Measurements from ENCODE around the gene RPA3. TPM values are rescaled to one million over a fixed set of nuclear protein-coding genes. Genes with fewer than 3 reads are reported as not detected.

RPA3 gene
- polyA plus RNA-seq, 1 experiment = 22.9 TPM

DNA sequence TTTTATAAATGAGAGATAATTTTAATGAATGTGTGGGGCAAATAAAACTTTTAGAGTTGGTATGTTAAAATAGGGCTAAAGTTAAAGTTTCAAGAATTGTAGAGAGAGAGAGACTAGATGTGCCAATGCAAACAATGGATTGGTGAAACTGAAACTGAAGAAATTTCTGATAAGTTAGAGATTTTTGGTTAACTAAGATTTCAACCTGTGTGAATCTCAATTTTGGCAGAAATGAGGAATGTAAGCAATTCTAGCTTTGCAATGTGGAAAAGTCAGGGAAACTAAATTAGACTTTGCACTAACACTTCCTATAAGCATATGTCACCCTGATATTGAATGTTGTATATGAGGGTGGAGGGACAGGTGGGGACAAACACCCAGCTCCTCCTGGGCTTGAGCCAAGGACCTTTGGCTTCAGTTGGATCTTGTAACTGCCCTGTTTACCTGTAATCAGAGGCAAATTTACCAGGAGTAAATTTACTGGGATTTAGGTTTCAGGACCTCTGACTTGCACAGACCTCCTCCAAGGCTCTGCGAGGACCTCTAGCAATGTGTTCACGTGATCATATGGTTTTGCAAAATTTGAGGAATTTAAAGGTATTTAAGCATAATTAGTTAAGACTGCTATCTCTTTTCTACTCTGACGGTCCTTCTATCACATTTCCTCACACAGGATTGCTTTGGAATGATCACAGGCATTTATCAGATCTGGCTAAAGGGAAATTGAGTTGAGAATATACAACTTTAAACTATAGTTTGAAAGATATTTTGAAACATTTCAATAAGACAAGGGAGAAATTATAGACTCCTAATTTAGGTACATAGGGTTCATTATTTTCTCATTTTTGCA lies 33.1 kb upstream of the RPA3 start:
- no peaks in the 10 kb centered on the region for H3K9me3 ChIP-seq (ENCODE audit: control insufficient read depth, insufficient read depth, low read length)
- CTCF ChIA-PET = interaction anchor here (1.2 to 2.5 kb wide), 3 partner anchors 10 to 70 kb away, joined by 3 to 12 read pairs (median 10); no protein-coding TSS in a partner anchor
- DNase-seq (ENCODE audit: low read depth, low spot score) = no peak
- H3K27ac ChIP-seq (ENCODE audit: low read depth, low read length) = no peak overlapping the region
- H3K27me3 ChIP-seq (ENCODE audit: control insufficient read depth, insufficient read depth, low read length) = no peaks in the 10 kb centered on the region
- no peak overlapping the region for H3K4me3 ChIP-seq (ENCODE audit: low read depth, low read length)
- no peak for TF ChIP-seq CTCF (IDR thresholded peaks at IDR 0.05; ENCODE audit: low read depth, low read length)
- POLR2A ChIA-PET = no interaction called here

GRCh38 chr7:7750571-7751242 lies 32.3 kb upstream of the RPA3 start:
- CTCF ChIA-PET = interaction anchor here (0.7 to 2.5 kb wide), 5 partner anchors 11 to 69 kb away, joined by 3 to 12 read pairs (median 4); no protein-coding TSS in a partner anchor

GRCh38 chr7:7746458-7746857 lies 28.1 kb upstream of the RPA3 start:
- H3K27ac ChIP-seq (ENCODE audit: low read depth, low read length) = no peak overlapping the region
- CTCF ChIA-PET = no interaction called here
- H3K9me3 ChIP-seq (ENCODE audit: control insufficient read depth, insufficient read depth, low read length) = no peaks in the 10 kb centered on the region
- no peak for TF ChIP-seq CTCF (IDR thresholded peaks at IDR 0.05; ENCODE audit: low read depth, low read length)
- no peak overlapping the region for H3K4me3 ChIP-seq (ENCODE audit: low read depth, low read length)
- DNase-seq (ENCODE audit: low read depth, low spot score) = no peak
- no peaks in the 10 kb centered on the region for H3K27me3 ChIP-seq (ENCODE audit: control insufficient read depth, insufficient read depth, low read length)
- POLR2A ChIA-PET = no interaction called here

More at GRCh38 chr7:7750571-7751242, 32.3 kb upstream of the RPA3 start:
- no peaks in the 10 kb centered on the region for H3K27me3 ChIP-seq (ENCODE audit: control insufficient read depth, insufficient read depth, low read length)
- no peak overlapping the region for H3K27ac ChIP-seq (ENCODE audit: low read depth, low read length)
- no peaks in the 10 kb centered on the region for H3K9me3 ChIP-seq (ENCODE audit: control insufficient read depth, insufficient read depth, low read length)
- no peak for DNase-seq (ENCODE audit: low read depth, low spot score)
- no peak overlapping the region for H3K4me3 ChIP-seq (ENCODE audit: low read depth, low read length)
- TF ChIP-seq CTCF (IDR thresholded peaks at IDR 0.05; ENCODE audit: low read depth, low read length) = no peak
- POLR2A ChIA-PET = no interaction called here

DNA sequence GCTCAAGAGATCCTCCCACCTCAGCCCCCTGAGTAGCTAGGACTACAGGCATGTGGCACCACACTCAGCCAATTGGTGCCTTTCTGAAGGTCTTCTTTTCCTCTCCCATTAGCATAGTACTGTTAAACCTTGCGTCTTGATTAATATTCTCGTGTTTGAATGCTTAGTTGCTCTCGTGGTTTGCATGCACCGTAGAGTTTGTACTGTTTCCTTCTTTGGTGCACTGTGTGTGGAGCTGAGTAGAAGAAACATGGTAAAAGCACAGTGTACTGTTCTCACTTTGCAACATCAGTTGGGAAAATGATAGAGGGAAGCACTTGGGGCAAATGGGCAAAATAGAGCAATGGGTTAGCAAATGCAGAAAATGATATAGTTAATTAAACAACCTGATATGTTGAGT lies 27.6 kb upstream of the RPA3 start:
- H3K27me3 ChIP-seq (ENCODE audit: control insufficient read depth, insufficient read depth, low read length) = no peaks in the 10 kb centered on the region
- no peak for TF ChIP-seq CTCF (IDR thresholded peaks at IDR 0.05; ENCODE audit: low read depth, low read length)
- DNase-seq (ENCODE audit: low read depth, low spot score) = no peak
- no peaks in the 10 kb centered on the region for H3K9me3 ChIP-seq (ENCODE audit: control insufficient read depth, insufficient read depth, low read length)
- H3K4me3 ChIP-seq (ENCODE audit: low read depth, low read length) = no peak overlapping the region
- POLR2A ChIA-PET = no interaction called here
- CTCF ChIA-PET = no interaction called here
- H3K27ac ChIP-seq (ENCODE audit: low read depth, low read length) = no peak overlapping the region

DNA sequence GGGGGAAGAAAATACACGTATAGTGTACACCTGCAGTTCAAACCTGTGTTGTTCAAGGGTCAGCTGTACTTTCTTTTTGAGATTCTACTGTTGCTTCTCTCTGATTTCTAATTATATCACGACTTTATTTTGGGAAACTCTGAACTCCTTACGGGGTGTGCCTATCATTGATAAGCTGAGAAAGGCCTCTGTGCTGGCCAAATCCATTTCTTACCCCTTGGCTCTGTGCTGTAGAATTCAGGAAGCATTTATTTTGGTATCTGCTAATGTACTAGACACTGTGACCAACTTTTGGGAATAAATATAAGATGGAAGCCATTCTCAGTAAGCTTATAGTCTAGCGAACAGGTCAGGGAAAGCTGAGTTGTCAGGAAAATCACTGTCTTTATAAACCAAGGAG lies 26.9 kb upstream of the RPA3 start:
- DNase-seq (ENCODE audit: low read depth, low spot score) = no peak
- no peaks in the 10 kb centered on the region for H3K9me3 ChIP-seq (ENCODE audit: control insufficient read depth, insufficient read depth, low read length)
- TF ChIP-seq CTCF (IDR thresholded peaks at IDR 0.05; ENCODE audit: low read depth, low read length) = no peak
- ChIA-PET POLR2A (no interaction called here), CTCF (interaction anchor here (0.6 kb wide), 1 partner anchor 64 kb away, joined by 3 read pairs; no protein-coding TSS in a partner anchor)
- no peak overlapping the region for H3K4me3 ChIP-seq (ENCODE audit: low read depth, low read length)
- no peaks in the 10 kb centered on the region for H3K27me3 ChIP-seq (ENCODE audit: control insufficient read depth, insufficient read depth, low read length)
- no peak overlapping the region for H3K27ac ChIP-seq (ENCODE audit: low read depth, low read length)
